NCI-H82 treated with DMSO at 0.1 percent for 48 hours (cell line): Measurements from ENCODE around the gene LENEP.

Source experiments
- DNase-seq: peaks from one replicate; lab custom pipeline; 2025; ENCODE audit not compliant: unreplicated experiment; lab: John Stamatoyannopoulos, UW

LENEP gene

GRCh38 chr1:154960446-154961136 is 32.8 kb upstream of the LENEP start:
- DNase-seq, result no peak

DNA sequence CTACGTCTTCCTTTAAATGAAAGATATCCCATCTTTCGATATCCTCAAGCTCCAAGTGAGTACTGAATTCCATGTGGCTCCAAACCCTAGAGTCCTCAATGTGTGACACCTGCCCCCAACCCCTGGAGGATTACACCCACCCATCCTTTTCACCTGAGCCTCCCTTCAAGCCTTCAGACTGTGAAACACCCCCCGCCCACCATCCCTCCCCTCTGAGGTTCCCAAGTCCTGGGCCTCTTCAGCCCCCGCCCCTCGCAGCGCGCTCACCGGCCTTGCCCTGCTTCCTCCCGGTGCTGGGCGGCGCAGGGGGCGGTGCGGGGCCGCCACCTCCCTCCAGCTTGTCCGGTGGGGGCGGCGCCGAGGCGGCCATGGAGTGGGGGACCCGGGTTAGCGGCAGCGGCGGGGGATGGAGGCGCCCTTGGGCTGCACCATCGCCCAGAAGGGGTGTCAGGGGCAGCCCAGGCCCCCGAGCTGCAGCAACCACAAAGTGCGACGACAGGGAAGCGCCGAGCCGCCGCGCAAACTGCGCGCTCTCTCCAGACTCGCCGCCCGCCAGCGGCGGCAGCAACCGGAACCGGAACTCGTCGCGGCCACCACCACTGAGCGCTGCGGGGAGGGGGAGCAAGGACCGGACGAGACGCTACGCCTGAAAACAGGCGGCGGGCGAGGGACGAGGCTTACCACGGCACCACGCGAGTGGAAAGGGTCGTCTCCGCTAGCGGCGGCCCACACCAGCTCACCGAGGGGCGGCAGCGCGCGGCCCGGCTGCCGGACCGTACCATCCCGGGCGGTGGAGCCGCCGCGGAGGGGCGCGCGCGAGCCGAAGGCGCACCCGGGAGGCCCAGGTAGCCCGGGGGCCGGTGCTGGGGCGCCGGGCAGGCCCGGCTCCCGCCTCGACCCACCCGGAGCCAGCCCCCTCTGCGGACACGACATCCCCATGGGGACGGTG is 31.9 kb upstream of the LENEP start, which contains the start of gene PYGO2:
PYGO2 (minus strand) TSS at position 576 of the 949 bp plus-strand sequence; CDS start at position 370, 206 bp downstream.
- DNase-seq, result peak; percentile 52

DNA sequence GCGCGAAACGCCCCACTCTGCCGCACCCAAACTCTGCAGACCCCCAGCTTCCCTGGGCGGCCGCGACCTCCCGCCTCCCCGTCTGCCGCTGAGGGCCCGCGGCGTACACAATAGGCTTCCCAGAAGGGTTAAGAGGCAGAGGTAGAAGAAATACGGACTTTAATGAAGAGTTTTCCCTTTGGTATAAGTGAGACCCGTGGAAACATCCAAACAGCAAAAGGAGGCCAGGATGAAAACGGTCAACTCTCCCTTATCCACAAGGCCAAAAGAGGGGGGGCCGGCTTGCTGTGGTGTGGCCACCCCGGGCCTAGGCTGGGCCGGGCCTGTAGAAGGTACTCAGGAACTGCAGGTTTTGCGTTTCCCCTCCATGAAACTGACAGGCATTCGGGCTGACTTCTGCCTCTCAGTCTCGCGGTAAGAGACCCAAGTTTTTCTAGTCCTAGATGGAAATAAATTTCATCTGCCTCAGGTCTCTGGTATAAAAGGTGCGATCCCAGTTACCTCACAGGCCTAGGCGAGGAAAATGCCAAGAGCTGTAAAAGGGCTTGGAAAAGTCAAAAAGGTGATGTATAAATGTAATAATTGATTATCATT is 31.1 kb upstream of the LENEP start:
- DNase-seq, result no peak

- DNase-seq, result no peak
These were observed 30.5 kb upstream of the LENEP start for GRCh38 chr1:154962795-154963330.

- DNase-seq, result no peak
These were observed 29.7 kb upstream of the LENEP start for GRCh38 chr1:154963643-154964042.

DNA sequence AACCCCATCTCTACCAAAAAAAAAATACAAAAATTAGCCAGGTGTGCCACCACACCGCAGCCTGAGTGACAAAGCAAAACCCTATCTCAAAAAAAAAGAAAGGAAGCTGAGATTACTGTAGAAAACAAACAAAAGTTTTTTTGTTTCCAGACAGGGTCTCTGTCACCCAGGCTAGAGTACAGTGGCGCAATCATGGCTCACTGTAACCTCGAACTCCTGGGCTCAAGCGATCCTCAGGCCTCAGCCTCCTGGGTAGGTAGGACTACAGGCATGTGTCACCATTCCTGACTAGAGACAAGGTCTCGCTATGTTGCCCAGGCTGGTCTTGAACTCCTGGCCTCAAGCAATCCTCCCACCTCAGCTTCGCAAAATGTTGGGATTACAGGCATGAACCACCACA is 29.0 kb upstream of the LENEP start:
- no peak for DNase-seq

- DNase-seq, result no peak
These were observed 27.3 kb upstream of the LENEP start for GRCh38 chr1:154966111-154966510.

GRCh38 chr1:154967331-154967950 is 25.9 kb upstream of the LENEP start:
- DNase-seq, result no peak

DNA sequence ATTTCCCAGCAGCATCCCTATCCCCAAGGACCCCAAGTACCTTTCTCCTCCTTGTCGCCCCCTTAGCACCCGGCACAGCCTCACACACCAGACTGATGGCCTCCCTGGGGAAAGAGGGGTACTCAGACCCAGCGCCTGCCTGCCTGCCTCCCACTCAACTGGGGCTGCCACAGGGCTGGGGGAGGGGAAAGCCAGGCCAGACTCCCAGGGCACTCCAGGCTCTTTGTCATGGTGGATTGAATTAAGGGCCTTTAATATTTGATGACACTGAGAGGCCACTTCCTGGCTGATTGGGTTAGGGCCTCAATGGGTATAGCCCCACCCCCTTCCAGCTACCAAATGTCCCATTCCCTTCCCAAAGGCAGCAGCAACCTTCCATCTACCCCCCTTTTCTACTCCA is 24.7 kb upstream of the LENEP start:
- DNase-seq, result no peak

GRCh38 chr1:154969246-154969645 is 24.1 kb upstream of the LENEP start:
- no peak for DNase-seq

DNA sequence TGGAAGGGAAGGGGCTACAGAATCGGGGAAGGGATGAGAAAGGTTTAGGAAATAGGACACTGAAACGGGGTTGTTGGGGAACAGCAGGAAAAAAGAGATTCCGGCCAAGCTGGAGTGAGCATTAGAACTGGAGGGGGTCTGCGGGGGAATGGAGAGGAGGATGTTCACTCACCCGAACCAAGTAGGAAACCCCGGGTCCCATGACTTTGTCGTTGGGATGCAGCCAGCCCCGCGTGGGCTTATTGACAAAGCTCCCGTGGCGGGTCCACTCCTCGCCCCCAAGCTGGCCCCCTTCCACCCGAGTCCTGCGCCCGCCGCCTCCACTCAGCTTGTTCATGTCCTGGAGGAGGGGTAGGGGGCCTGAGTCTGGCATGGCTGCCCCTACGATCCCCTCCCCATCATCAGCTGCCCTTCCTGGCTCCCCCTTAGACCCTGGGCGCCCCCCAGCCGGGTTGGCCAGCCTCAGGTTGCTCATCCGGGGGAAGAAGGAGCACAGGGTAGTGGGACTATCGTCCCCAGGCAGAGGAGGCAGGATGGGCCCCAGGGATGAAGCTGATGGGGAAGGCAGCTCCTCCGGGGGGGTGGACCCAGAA is 23.4 kb upstream of the LENEP start:
- DNase-seq, result no peak

DNA sequence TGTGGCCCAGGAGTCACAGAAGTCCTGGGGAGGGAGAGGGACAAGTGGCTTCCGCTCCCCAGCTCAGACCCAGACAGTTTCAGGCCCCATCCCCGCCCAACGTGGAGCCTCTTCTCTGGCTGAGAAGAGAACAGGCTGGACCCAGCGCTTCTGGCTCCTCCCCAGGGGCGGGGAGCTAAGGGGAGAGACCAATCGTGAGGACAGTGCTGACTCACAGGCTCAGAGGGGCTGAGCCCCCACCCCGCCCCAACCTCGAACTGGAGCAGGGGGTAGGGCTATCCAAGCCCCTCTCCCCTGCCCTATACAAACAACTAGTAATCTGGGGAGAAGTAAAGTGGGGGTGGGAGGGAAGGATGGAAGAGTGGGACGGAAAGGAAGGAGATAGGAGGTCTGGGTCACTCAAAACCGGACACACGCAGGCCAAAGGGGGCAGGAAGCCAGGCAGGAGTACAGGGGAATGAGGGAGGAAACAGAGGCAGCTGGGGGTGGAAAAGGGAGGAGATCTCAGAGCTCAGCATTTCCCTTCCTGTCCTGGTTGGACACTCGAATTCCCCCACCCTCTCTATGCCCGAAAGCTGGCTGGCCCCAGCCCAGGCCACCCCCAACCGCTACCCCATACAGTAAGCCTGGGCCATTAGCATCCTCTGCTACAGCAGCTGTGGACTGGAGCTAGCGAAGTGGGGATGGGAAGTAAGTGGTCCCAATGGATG is 22.6 kb upstream of the LENEP start, which contains the start of gene SHC1:
SHC1 (minus strand) TSS at position 117 of the 710 bp plus-strand sequence. CDS start 221 bp downstream, outside the sequence.
- DNase-seq, result peak; percentile 82

- no peak for DNase-seq
These were observed 21.9 kb upstream of the LENEP start for GRCh38 chr1:154971341-154971998.

GRCh38 chr1:154972213-154972516 is 21.2 kb upstream of the LENEP start:
- no peak for DNase-seq

GRCh38 chr1:154972517-154973343 is 20.7 kb upstream of the LENEP start:
- no peak for DNase-seq

- peak; percentile 98 for DNase-seq
These were observed 19.9 kb upstream of the LENEP start for GRCh38 chr1:154973344-154974101.

DNA sequence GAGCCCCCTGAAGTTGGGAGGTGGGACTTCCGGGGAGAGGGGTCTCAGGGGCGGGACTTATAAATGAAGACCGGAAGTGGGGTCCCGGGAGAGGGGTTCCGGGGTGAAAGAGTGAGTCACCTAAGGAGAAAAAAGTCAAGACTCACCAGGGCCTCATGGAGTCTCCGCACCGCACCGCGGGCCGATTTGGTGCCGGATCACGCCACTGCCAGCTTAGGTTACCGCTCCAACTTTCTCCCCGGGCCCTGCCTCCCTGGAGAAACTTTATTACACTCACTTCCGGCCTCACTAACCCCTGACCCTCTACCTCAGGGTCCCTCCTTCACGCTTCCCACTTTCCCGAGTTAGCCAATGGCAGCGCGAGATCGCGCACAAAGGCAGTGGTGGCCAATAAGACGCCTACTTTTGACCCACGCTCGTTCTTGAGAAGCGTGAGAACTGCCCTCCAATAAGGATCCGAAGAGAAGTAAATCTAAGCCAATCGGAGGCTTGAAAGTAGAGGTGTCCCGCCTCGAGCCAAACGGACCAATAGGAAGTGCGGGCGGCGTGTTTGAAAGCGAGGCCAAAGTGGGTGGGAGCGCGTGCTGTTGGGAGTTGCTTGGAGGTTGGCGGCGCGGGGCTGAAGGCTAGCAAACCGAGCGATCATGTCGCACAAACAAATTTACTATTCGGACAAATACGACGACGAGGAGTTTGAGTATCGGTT is 19.1 kb upstream of the LENEP start, which contains the start of gene CKS1B:
CKS1B (plus strand) TSS at position 580 of the 706 bp plus-strand sequence; CDS start at position 645, 65 bp downstream.
- DNase-seq, result peak; percentile 100
